ENCODE data around the gene GAK. TPM values are rescaled to one million over a fixed set of nuclear protein-coding genes. Genes with fewer than 3 reads are reported as not detected.

The GAK gene
- total and polyA plus RNA-seq, 10 donors, result 112 to 249 (median 190) TPM

- DNase-seq, result peak; percentile 64
- intact Hi-C loops (cut with DNase I; ENCODE audit: low total_unique reads), result no loop called here
- no peak for TF ChIP-seq POLR2A (IDR thresholded peaks at IDR 0.05)
- TF ChIP-seq POLR2AphosphoS5 (IDR thresholded peaks at IDR 0.05), result no peak
- TF ChIP-seq CTCF (IDR thresholded peaks at IDR 0.05 in 8 of 11, conservative IDR thresholded peaks at IDR 0.05 in 3 of 11), result no peak
- Histone ChIP-seq H3K4me1 (peaks cover 0 to 20% (median 6%) of the 10 kb centered on the region in 6 donors), H3K27me3 (replicated peaks in 1 of 7) (no peaks in the 10 kb centered on the region), H3K36me3 (peaks cover 0 to 97% (median 67%) of the 10 kb centered on the region in 6 donors), H3K4me3 (no peak overlapping the region), H3K27ac (no peak overlapping the region), H3K9me3 (no peaks in the 10 kb centered on the region)
- WGBS, 5 donors, result 92 to 97% (median 94%) methylated on average over 28 to 33 of the region's 33 CpGs
These were observed 78.7 kb downstream of the GAK start for GRCh38 chr4:853416-853781.

- peaks cover 0 to 94% (median 58%) of the 10 kb centered on the region in 6 donors for H3K36me3 ChIP-seq
- WGBS, 5 donors, result 96 to 97% (median 96%) methylated on average over 24 to 33 of the region's 33 CpGs
- DNase-seq, result peak; percentile 58
- H3K4me1 ChIP-seq, result peaks cover 0 to 27% (median 8%) of the 10 kb centered on the region in 6 donors
- intact Hi-C loops (cut with DNase I; ENCODE audit: low total_unique reads), result no loop called here
- no peaks in the 10 kb centered on the region for H3K9me3 ChIP-seq
- H3K4me3 ChIP-seq, result no peak overlapping the region
- H3K27ac ChIP-seq, result no peak overlapping the region
- no peaks in the 10 kb centered on the region for H3K27me3 ChIP-seq (replicated peaks in 1 of 7)
- TF ChIP-seq POLR2A (IDR thresholded peaks at IDR 0.05) (no peak), CTCF (IDR thresholded peaks at IDR 0.05 in 8 of 11, conservative IDR thresholded peaks at IDR 0.05 in 3 of 11) (no peak), POLR2AphosphoS5 (IDR thresholded peaks at IDR 0.05) (no peak)
These were observed 80.2 kb downstream of the GAK start for GRCh38 chr4:851701-852430.

- peaks cover 0 to 82% (median 58%) of the 10 kb centered on the region in 6 donors for H3K36me3 ChIP-seq
These were observed 81.7 kb downstream of the GAK start for GRCh38 chr4:850323-850945.

More at GRCh38 chr4:850323-850945, 81.7 kb downstream of the GAK start:
- TF ChIP-seq POLR2AphosphoS5 (IDR thresholded peaks at IDR 0.05) (peak in 1 of 3 donors; percentile 56), CTCF (IDR thresholded peaks at IDR 0.05 in 8 of 11, conservative IDR thresholded peaks at IDR 0.05 in 3 of 11) (no peak)
- H3K27ac ChIP-seq, result no peak overlapping the region
- H3K9me3 ChIP-seq, result peaks cover 0 to under 1% (median 0%) of the 10 kb centered on the region in 8 donors
- intact Hi-C loops (cut with DNase I; ENCODE audit: low total_unique reads), result no loop called here
- no peak overlapping the region for H3K4me3 ChIP-seq
- DNase-seq, result peak; percentile 73
- WGBS, 5 donors, result 69 to 89% (median 86%) methylated on average over 3 to 18 of the region's 18 CpGs
- H3K27me3 ChIP-seq (replicated peaks in 1 of 7), result no peaks in the 10 kb centered on the region
- peaks cover 0 to 27% (median 8%) of the 10 kb centered on the region in 6 donors for H3K4me1 ChIP-seq

Data from spleen (tissue), 11 donors.